NCI-H524 treated with DMSO at 0.1 percent for 48 hours (cell line): ENCODE measurements around the gene ADRA1B.

Experiments used
- DNase-seq: peaks from one replicate; lab custom pipeline; 2025; lab: John Stamatoyannopoulos, UW

The ADRA1B gene

GRCh38 chr5:159901772-159902171, 14.5 kb upstream of the ADRA1B start:
- DNase-seq, result no peak

GRCh38 chr5:159902444-159903121, 13.7 kb upstream of the ADRA1B start:
- DNase-seq, result no peak

GRCh38 chr5:159903131-159903530, 13.2 kb upstream of the ADRA1B start:
- DNase-seq, result no peak

- no peak for DNase-seq
These were observed 11.4 kb upstream of the ADRA1B start for GRCh38 chr5:159904874-159905273.

- no peak for DNase-seq
These were observed 10.8 kb upstream of the ADRA1B start for GRCh38 chr5:159905496-159905895.

GRCh38 chr5:159906463-159906862, 9.8 kb upstream of the ADRA1B start:
- DNase-seq, result no peak

- no peak for DNase-seq
These were observed 9.3 kb upstream of the ADRA1B start for GRCh38 chr5:159906943-159907342.

- DNase-seq, result no peak
These were observed 8.3 kb upstream of the ADRA1B start for GRCh38 chr5:159907689-159908590.

- DNase-seq, result no peak
These were observed 7.7 kb upstream of the ADRA1B start for GRCh38 chr5:159908591-159908940.

- no peak for DNase-seq
These were observed 7.2 kb upstream of the ADRA1B start for GRCh38 chr5:159909126-159909525.

GRCh38 chr5:159910207-159910842, 6.0 kb upstream of the ADRA1B start:
- DNase-seq, result no peak

- DNase-seq, result no peak
These were observed 5.4 kb upstream of the ADRA1B start for GRCh38 chr5:159910843-159911229.

GRCh38 chr5:159911349-159911748, 4.9 kb upstream of the ADRA1B start:
- DNase-seq, result no peak

- DNase-seq, result no peak
These were observed 4.1 kb upstream of the ADRA1B start for GRCh38 chr5:159912033-159912800.

GRCh38 chr5:159913048-159913447, 3.2 kb upstream of the ADRA1B start:
- no peak for DNase-seq

GRCh38 chr5:159913501-159913900, 2.8 kb upstream of the ADRA1B start:
- no peak for DNase-seq

- DNase-seq, result no peak
These were observed 819 bp downstream of the ADRA1B start for GRCh38 chr5:159916841-159917761.

- no peak for DNase-seq
These were observed 1.7 kb downstream of the ADRA1B start for GRCh38 chr5:159917994-159918393.

GRCh38 chr5:159921721-159922120, 5.4 kb downstream of the ADRA1B start:
- no peak for DNase-seq

- no peak for DNase-seq
These were observed 6.7 kb downstream of the ADRA1B start for GRCh38 chr5:159923008-159923407.
